Tibial artery (tissue), 4 donors: ENCODE measurements around the gene BARX2.

Experiments
- DNase-seq, 2 donors: peaks; one replicate each; pipeline ENCODE4 v3.0.0-alpha.2; 2019
- H3K27ac ChIP-seq, 2 donors: fragments of 200-600 bp; sonication (generic) in 1 of 2; 1 replicate in 1 of 2; 2 replicates in 1 of 2; pipeline ENCODE4 v1.5.1; 2018 to 2019; ENCODE audit warnings: mild to moderate bottlenecking in 1 of 2
- H3K27me3 ChIP-seq, 2 donors: fragments of 200-600 bp; sonication (generic) in 1 of 2; one replicate each; pipeline versions ENCODE4 v1.5.1 to v1.6.0; 2016 to 2019
- H3K36me3 ChIP-seq, 3 donors: fragments of 200-600 bp; sonication (generic) in 2 of 3; one replicate each; pipeline ENCODE4 v1.5.1; 2016 to 2019; ENCODE audit warnings: mild to moderate bottlenecking in 2 of 3
- H3K4me1 ChIP-seq, 4 donors: fragments of 200-600 bp; sonication (generic) in 2 of 4; 1 replicate in 3 of 4; 2 replicates in 1 of 4; pipeline ENCODE4 v1.5.1; 2016 to 2019
- H3K4me3 ChIP-seq, 2 donors: fragments of 200-600 bp; sonication (generic) in 1 of 2; 1 replicate in 1 of 2; 2 replicates in 1 of 2; pipeline ENCODE4 v1.5.1; 2018 to 2019; ENCODE audit warnings: mild to moderate bottlenecking in 2 of 2
- H3K9me3 ChIP-seq, 3 donors: fragments of 200-600 bp; sonication (generic) in 1 of 3; one replicate each; pipeline ENCODE4 v1.5.1; 2016 to 2019
- intact Hi-C: fragments of 100-400 bp; cut with DNase I; formaldehyde crosslinking; loops from one replicate; pipeline ENCODE4 v1.15.0; 2023; ENCODE audit warnings: low total_unique reads
- TF ChIP-seq, protein P1 (sequence below), 2 experiments: fragments of 200-600 bp in 1 of 2; fragments of 450-650 bp in 1 of 2; IDR thresholded peaks; one replicate each; pipeline ENCODE4 v1.5.1; 2017 to 2019; ENCODE audit warnings: antibody characterized with exemption in 2 of 2, mild to moderate bottlenecking in 1 of 2, moderate library complexity in 1 of 2

BARX2 gene

DNA sequence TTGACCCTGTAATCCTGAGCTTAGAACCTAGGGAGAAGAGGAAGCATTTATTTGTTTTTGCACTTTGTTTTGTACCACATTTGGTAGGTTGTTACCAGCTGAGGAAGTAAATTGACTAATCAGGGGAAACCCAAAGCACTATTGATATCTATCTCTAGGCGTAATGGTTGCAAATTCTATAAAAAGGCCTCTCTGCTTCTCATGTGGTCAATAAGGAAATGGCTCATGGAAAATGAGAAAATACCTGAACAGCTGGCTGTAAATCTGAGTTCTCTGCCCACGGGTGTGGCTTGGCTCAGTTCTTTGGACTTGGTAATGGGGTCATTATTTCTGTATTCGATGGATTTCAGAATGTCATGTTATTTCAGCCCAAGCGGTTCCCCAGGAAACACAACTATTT is 42.4 kb downstream of the BARX2 start:
- TF ChIP-seq, protein P1, sequence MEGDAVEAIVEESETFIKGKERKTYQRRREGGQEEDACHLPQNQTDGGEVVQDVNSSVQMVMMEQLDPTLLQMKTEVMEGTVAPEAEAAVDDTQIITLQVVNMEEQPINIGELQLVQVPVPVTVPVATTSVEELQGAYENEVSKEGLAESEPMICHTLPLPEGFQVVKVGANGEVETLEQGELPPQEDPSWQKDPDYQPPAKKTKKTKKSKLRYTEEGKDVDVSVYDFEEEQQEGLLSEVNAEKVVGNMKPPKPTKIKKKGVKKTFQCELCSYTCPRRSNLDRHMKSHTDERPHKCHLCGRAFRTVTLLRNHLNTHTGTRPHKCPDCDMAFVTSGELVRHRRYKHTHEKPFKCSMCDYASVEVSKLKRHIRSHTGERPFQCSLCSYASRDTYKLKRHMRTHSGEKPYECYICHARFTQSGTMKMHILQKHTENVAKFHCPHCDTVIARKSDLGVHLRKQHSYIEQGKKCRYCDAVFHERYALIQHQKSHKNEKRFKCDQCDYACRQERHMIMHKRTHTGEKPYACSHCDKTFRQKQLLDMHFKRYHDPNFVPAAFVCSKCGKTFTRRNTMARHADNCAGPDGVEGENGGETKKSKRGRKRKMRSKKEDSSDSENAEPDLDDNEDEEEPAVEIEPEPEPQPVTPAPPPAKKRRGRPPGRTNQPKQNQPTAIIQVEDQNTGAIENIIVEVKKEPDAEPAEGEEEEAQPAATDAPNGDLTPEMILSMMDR (IDR thresholded peaks at IDR 0.05): no peak
- no peaks in the 10 kb centered on the region for H3K4me1 ChIP-seq
- no peaks in the 10 kb centered on the region for H3K27me3 ChIP-seq
- intact Hi-C loops: no loop called here
- DNase-seq: no peak
- H3K27ac ChIP-seq: no peak overlapping the region
- H3K9me3 ChIP-seq: no peaks in the 10 kb centered on the region
- no peaks in the 10 kb centered on the region for H3K36me3 ChIP-seq
- H3K4me3 ChIP-seq: no peak overlapping the region

GRCh38 chr11:129419386-129419785 is 43.7 kb downstream of the BARX2 start:
- no peak for DNase-seq
- Histone ChIP-seq H3K9me3 (no peaks in the 10 kb centered on the region), H3K4me3 (no peak overlapping the region), H3K27me3 (no peaks in the 10 kb centered on the region), H3K36me3 (no peaks in the 10 kb centered on the region), H3K27ac (no peak overlapping the region), H3K4me1 (no peaks in the 10 kb centered on the region)
- TF ChIP-seq, protein P1 (IDR thresholded peaks at IDR 0.05): no peak
- intact Hi-C loops: no loop called here

GRCh38 chr11:129423426-129423825 is 47.8 kb downstream of the BARX2 start:
- H3K4me3 ChIP-seq: no peak overlapping the region
- intact Hi-C loops: no loop called here
- H3K27ac ChIP-seq: no peak overlapping the region
- no peak for DNase-seq
- H3K27me3 ChIP-seq: no peaks in the 10 kb centered on the region
- TF ChIP-seq, protein P1 (IDR thresholded peaks at IDR 0.05): no peak
- H3K4me1 ChIP-seq: no peaks in the 10 kb centered on the region
- no peaks in the 10 kb centered on the region for H3K9me3 ChIP-seq
- no peaks in the 10 kb centered on the region for H3K36me3 ChIP-seq

DNA sequence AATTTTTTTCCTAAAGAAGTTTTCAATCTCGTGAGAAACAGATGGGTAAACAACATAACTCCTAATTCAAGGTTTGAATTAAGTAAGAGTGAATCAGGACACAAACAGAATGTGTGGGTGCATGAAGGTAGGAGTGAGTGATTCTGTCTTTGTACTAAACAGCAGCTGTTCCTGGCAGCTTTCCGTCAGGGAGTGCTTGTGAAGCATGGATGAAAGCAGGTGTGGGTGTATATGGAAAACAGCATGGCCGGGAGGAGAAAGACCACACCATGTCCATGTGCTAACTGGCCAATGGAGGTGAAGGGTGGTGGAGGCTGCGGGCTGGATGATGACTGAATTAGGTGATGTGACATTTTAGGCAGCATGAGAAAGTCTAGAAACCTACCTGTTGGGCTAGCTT is 49.6 kb downstream of the BARX2 start:
- Histone ChIP-seq H3K4me1 (no peaks in the 10 kb centered on the region), H3K27ac (no peak overlapping the region), H3K27me3 (no peaks in the 10 kb centered on the region), H3K36me3 (no peaks in the 10 kb centered on the region), H3K9me3 (no peaks in the 10 kb centered on the region), H3K4me3 (no peak overlapping the region)
- TF ChIP-seq, protein P1 (IDR thresholded peaks at IDR 0.05): no peak
- DNase-seq: no peak
- intact Hi-C loops: no loop called here

GRCh38 chr11:129426038-129426437 is 50.4 kb downstream of the BARX2 start:
- no peak overlapping the region for H3K4me3 ChIP-seq
- TF ChIP-seq, protein P1 (IDR thresholded peaks at IDR 0.05): no peak
- no peaks in the 10 kb centered on the region for H3K27me3 ChIP-seq
- no peak overlapping the region for H3K27ac ChIP-seq
- H3K36me3 ChIP-seq: no peaks in the 10 kb centered on the region
- peaks cover 0 to 2% (median 0%) of the 10 kb centered on the region in 3 donors for H3K9me3 ChIP-seq
- no peak for DNase-seq
- no peaks in the 10 kb centered on the region for H3K4me1 ChIP-seq
- intact Hi-C loops: no loop called here

- Histone ChIP-seq H3K9me3 (peaks cover 0 to 2% (median 0%) of the 10 kb centered on the region in 3 donors), H3K36me3 (no peaks in the 10 kb centered on the region), H3K27ac (no peak overlapping the region), H3K4me1 (no peaks in the 10 kb centered on the region), H3K27me3 (no peaks in the 10 kb centered on the region), H3K4me3 (no peak overlapping the region)
- TF ChIP-seq, protein P1 (IDR thresholded peaks at IDR 0.05): no peak
- intact Hi-C loops: no loop called here
- no peak for DNase-seq
These were observed 51.1 kb downstream of the BARX2 start for GRCh38 chr11:129426776-129427175.
